RKO (cell line): ENCODE results near the gene TRIM46.

Experiments used
- DNase-seq: peaks from one replicate; pipeline ENCODE4 v3.0.0-alpha.2; 2016; ENCODE audit warnings: low spot score

TRIM46 gene

GRCh38 chr1:155171836-155172731 is 1.6 kb upstream of the TRIM46 start:
- no peak for DNase-seq

GRCh38 chr1:155172732-155173477 is 744 bp upstream of the TRIM46 start, which contains the start of gene KRTCAP2:
KRTCAP2 (minus strand) TSS chr1:155173304; CDS start chr1:155173224, 80 bp downstream.
- peak; percentile 97 for DNase-seq

GRCh38 chr1:155174324-155175280 is 953 bp downstream of the TRIM46 start:
- DNase-seq: no peak

GRCh38 chr1:155175281-155175926 is 1.8 kb downstream of the TRIM46 start:
- DNase-seq: no peak

GRCh38 chr1:155175927-155176371 is 2.3 kb downstream of the TRIM46 start:
- DNase-seq: no peak

GRCh38 chr1:155176544-155177071 is 3.0 kb downstream of the TRIM46 start:
- peak; percentile 75 for DNase-seq

- no peak for DNase-seq
These were observed 3.7 kb downstream of the TRIM46 start for GRCh38 chr1:155177192-155177917.

- no peak for DNase-seq
These were observed 4.3 kb downstream of the TRIM46 start for GRCh38 chr1:155177918-155178281.

- DNase-seq: no peak
These were observed 4.9 kb downstream of the TRIM46 start for GRCh38 chr1:155178441-155179111.

- DNase-seq: no peak
These were observed 5.7 kb downstream of the TRIM46 start for GRCh38 chr1:155179112-155180031.

- DNase-seq: no peak
These were observed 7.9 kb downstream of the TRIM46 start for GRCh38 chr1:155181371-155182051.

- no peak for DNase-seq
These were observed 8.5 kb downstream of the TRIM46 start for GRCh38 chr1:155182052-155182550.

GRCh38 chr1:155183775-155184221 is 10.1 kb downstream of the TRIM46 start:
- DNase-seq: no peak

GRCh38 chr1:155184351-155184811 is 10.7 kb downstream of the TRIM46 start:
- DNase-seq: no peak

- no peak for DNase-seq
These were observed 11.5 kb downstream of the TRIM46 start for GRCh38 chr1:155184835-155185782.

- DNase-seq: no peak
These were observed 12.1 kb downstream of the TRIM46 start for GRCh38 chr1:155185783-155186066.
